Stimulated activated CD4-positive, alpha-beta T cell treated with anti-CD3 and anti-CD28 coated beads, Interleukin-12 subunit alpha, Interleukin-12 subunit beta, amount 100 ng/mL, for 4 hours (primary cell): Measurements from ENCODE around the gene ALPG.
A peak's percentile ranks its signal among the peaks of the same experiment; 100 is the strongest.
"Not testable (repeated sequence)": the region's sequence is repeated elsewhere in the genome, so short reads cannot be mapped to it uniquely, and the experiment has no call there.

Experiments used
- DNase-seq: peaks from one replicate; pipeline ENCODE4 v3.0.0-alpha.2; 2020

Gene ALPG

GRCh38 chr2:232420463-232421188 lies 14.0 kb downstream of the ALPG start:
- peak; percentile 24 for DNase-seq

GRCh38 chr2:232421189-232421785 lies 14.6 kb downstream of the ALPG start:
- DNase-seq = no peak

- DNase-seq = no peak
Measured at GRCh38 chr2:232422051-232422450, 15.4 kb downstream of the ALPG start.

- DNase-seq = not testable (repeated sequence)
Measured at GRCh38 chr2:232422996-232423395, 16.4 kb downstream of the ALPG start.

- DNase-seq = not testable (repeated sequence)
Measured at GRCh38 chr2:232423407-232423806, 16.8 kb downstream of the ALPG start.

DNA sequence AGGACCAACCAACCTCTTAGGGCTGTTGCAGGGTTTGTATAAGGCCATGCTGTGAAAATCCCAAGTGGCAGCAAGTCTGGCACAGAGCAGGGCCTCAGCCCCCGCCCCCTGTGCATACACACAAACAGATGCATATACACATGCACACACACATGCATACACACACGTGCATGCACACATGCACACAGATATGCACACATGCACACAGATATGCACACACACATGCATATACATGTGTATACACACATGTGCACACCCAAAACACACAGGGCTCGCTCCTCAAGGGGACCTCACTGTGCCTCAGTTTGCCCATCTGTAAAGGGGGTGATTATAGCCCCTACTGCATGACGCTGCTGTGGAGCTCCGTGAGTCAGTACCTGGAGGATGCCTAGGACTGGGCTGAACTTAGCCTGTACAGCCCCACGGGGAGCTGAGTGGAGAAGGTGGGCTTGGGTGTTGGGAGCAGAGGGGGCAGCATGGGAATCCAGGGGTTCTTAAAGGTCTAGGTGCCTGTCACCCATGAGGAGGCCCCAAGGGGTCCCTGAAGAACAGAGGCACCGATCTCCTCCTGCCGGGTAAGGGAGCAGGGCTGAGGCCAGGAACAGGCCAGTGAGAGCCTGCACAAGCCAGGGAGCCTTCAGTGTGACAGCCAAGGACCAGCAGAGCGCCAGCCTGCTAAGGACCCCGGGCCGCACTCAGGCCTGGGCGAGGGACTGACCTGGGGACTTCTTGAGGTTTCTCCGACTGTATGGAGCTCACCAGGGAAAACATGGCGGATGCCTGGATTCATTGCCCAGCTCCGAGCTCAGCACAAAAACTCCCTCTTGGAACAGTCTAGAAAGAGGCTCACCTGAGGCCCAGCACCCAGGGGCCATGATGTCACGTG lies 25.3 kb downstream of the ALPG start:
- no peak for DNase-seq

DNA sequence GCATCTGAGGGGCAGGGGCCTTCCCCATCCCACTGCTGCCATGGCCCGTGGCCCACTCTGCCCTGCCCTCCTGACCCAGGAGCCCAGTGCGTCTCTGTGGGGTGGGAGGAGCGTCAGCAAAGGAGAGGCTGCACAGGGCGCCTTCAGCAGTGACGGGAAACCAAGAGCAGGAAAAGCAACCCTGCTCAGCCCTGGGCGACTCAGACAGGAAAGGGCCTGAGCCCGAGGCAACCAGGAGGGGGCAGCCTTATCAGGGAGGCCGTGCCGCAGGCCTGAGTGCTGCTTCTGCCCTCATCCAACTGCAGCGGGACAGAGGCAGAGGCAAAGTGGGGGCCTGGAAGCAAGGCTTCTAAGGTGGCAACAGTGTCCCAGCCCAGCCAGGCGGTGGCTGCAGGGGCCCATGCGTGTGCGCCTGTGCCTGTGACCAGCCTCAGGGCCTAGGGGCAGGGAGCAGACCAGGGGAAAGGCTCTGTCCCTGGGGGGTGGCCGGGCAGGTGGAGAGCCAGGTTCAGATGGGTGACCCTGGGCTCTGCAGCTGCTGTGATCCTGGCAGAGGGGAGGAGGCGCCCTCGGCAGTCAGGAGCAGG lies 26.0 kb downstream of the ALPG start:
- DNase-seq = no peak

- not testable (repeated sequence) for DNase-seq
Measured at GRCh38 chr2:232433622-232434021, 27.0 kb downstream of the ALPG start.

DNA sequence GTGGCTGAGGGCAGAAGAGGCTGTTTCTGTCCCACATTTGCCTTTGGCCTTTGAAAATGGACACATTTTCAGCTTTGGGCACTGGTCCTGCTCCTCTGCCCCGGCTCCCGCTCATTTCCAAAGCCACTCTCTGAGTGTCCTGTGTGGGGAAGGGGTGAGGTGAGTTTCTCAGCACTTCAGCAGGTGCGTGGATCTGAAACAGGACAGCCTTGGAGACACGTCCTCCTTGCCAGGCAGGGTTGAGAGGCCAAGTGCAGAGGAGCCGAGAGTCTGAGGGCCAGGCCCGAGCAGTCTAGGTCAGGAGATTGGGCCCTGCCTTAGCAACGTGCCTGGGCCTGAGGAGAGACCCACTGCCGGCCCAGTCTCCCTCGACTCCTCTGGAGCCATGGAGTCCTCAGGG lies 27.4 kb downstream of the ALPG start:
- no peak for DNase-seq

GRCh38 chr2:232434563-232435374 lies 28.1 kb downstream of the ALPG start:
- DNase-seq = no peak

DNA sequence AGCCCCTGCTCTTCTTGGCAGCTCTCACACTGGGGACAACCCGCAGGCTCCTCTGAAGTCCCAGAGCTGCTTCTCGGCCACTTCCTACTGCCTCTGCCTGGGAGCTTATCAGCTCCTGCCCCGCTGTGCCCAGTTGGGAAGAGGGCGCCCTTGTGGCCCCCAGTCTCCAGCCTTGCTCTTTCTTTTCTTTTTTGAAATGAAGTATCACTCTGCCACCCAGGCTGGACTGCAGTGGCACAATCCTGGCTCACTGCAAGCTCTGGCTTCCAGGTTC lies 28.7 kb downstream of the ALPG start:
- no peak for DNase-seq

- no peak for DNase-seq
Measured at GRCh38 chr2:232435805-232436204, 29.2 kb downstream of the ALPG start.

DNA sequence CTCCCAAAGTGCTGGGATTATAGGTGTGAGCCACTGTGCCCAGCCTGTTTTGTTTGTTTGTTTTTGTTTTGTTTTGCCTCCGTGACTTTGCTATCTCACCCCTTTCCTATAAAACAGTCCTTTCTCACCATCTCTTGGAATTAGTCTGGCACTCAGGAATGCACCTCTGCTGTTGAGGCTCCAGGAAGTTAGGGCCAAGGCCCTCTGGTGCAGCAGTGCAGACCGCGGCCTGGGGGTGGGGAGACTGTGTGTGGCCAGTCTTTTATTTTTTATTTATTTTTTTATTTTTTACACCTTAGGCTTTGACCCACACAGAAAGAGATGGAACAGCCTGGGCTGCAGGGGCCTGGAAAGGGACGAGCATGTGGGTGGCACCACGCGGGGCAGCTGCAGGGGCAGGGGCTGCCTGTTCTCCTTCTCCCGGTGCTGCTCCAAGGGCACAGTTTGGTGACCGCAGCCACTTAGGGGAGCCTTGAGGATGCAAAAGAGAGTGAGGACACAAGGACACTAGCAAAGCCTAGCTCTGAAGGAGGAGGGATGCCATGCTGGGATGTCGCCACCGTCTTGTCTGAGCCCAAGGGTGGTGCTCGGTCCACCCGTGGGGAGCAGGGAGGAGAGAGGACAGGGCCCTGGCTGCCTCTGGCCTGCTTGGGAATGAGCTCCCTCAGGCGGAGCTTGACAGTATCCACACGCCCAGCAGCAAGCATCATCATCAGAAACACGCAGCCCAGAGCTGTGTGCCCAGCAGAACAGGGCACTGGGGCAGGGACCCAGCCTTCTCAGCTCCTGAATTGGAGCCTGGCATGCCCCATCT lies 29.9 kb downstream of the ALPG start:
- DNase-seq = no peak

DNA sequence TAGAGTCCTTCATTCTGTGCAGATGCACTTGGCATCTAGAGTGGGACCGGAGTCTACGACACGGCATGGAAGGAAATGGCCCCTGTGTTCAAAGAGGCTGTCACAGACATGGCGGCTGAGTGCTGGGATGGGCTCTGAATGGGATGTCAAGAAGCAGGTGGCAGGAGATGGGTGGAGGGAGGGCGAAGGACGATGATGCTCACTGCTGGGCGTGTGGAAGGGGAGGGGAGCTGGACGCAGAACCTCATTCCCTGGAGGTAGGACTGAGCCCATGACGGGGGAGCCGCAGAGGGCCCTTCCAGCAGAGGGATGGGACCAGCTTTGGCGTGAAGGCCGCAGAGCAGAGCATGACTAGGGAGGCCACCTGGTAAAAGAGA lies 30.5 kb downstream of the ALPG start:
- no peak for DNase-seq

DNA sequence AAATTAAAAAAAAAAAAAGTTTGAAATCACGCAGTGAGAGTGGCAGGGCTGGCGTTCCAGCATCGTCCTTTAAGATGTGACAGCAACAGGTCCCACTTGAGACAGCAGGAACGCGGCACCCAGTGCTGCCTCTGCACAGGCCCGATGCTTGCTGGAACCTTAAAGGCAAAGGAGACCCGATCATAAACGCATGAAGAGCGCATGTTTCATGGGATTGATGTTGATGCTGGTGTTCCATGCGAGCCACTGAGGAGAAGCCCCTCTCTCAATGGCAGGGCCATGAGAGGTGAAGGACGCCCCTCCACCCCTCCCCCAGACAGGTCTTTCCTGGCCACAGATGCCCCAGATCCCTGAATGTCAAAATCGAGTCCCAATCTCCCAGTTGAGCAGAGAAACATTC lies 31.4 kb downstream of the ALPG start:
- no peak for DNase-seq

DNA sequence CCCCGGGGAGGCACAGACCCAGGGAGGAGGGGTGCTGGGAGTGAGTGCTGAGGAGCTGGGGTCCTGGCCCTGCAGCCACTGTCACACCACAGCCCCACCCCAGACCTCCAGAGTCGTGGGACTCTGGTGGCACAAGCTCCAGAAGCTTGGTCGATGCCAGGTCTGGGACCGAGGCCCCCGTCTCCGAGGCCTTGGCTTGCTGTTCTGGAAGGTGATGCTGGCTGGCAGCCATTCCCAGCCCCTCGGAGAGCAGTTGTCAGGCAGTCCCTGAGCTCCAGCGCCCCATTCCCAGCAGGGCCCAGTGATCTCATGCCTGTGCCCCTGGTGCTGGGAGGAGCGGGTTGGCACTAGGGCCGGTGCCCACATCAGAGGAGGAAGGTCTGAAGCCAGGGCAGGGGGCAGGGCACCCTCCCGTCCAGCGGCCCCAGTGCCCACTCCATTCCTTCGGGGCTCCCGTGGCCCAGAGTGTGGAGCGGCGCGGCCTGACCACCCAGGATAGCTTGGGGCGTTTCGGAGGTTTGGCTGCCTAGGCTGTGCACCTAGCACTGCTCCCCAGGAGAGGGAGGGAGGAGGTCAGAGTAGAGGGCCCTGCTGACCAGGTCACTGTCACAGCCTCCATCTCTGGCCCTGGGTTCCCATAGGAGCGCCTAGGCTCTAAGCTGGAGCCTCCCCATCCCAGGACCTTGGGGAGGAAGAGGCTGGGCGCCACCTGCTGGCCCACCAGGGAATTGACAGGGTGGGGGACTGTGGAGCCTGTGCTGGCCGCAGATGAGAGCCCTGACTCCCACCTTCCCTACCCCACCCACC lies 32.5 kb downstream of the ALPG start:
- DNase-seq = peak; percentile 44

DNA sequence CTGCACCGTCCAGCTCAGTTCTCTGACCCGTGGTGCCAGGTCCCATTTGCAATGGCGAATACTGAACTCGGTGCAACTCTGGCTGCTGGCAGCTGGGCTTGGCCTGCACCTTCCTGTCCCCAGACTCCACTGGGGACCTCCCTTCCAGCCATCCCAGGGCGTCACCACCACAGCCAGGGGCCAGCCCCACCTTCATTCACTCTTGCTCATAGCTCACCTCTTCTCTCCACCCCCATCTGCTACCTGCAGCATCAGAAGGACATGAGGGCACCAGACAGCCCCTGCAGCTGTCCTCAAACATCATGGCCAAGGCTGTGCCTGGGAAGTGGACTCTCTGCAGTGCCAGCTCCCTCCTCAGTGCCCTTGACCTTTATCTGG lies 33.1 kb downstream of the ALPG start:
- DNase-seq = no peak

- DNase-seq = peak; percentile 88
Measured at GRCh38 chr2:232440220-232441018, 33.8 kb downstream of the ALPG start.

DNA sequence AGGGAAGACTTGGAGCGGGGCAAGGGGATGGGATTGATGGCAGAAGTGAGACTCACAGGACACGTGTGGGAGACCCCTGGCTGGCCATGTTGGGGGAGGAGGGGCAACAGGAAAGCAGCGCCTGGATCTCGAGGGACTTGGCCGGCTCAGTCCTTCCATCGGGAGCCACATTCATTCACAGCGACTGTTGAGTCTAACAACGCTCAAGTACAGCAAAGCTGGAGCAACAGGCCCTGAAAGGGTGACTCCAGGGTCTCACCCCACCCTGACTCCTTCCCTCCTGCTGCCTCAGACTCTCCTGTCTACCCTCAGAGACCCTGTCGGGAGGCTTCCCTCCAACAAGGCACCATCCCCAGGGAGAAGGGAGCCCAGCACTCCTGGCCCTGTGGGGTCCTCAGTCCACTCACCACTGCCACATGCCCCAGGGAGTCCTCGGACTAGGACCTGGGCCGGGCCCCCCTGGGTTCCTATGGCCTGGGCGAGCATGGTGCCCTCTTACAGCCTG lies 34.6 kb downstream of the ALPG start:
- DNase-seq = no peak

GRCh38 chr2:232441922-232442321 lies 35.3 kb downstream of the ALPG start:
- DNase-seq = not testable (repeated sequence)
